Embryonic facial prominence (tissue), 1 donor: ENCODE measurements around the gene LRP8.
"Not testable (repeated sequence)": the region's sequence is repeated elsewhere in the genome, so short reads cannot be mapped to it uniquely, and the experiment has no call there.

Source experiments
- DNase-seq: peaks from one replicate; pipeline ENCODE4 v3.0.0-alpha.2; 2016; ENCODE audit errors: extremely low spot score

LRP8 gene

GRCh38 chr1:53210954-53211353, 116.9 kb downstream of the LRP8 start:
- DNase-seq, result no peak

GRCh38 chr1:53210352-53210751, 117.5 kb downstream of the LRP8 start:
- DNase-seq, result no peak

GRCh38 chr1:53207726-53208125, 120.1 kb downstream of the LRP8 start:
- DNase-seq, result no peak

GRCh38 chr1:53206735-53207379, 121.0 kb downstream of the LRP8 start:
- DNase-seq, result no peak

- not testable (repeated sequence) for DNase-seq
Observed at GRCh38 chr1:53206083-53206685, 121.7 kb downstream of the LRP8 start.

- DNase-seq, result not testable (repeated sequence)
Observed at GRCh38 chr1:53205496-53205895, 122.4 kb downstream of the LRP8 start.

GRCh38 chr1:53203466-53203865, 124.4 kb downstream of the LRP8 start:
- DNase-seq, result no peak

GRCh38 chr1:53198241-53198651, 129.6 kb downstream of the LRP8 start:
- peak; percentile 25 for DNase-seq

GRCh38 chr1:53197291-53198200, 130.3 kb downstream of the LRP8 start:
- DNase-seq, result peak; percentile 12

GRCh38 chr1:53196485-53197290, 131.2 kb downstream of the LRP8 start, which contains the start of gene CPT2:
Gene CPT2 (plus strand): TSS chr1:53196824. CDS start chr1:53196944, 120 bp downstream.
- peak; percentile 90 for DNase-seq

- no peak for DNase-seq
Observed at GRCh38 chr1:53196017-53196484, 131.8 kb downstream of the LRP8 start.

- DNase-seq, result no peak
Observed at GRCh38 chr1:53195246-53196016, 132.4 kb downstream of the LRP8 start.
